GM23338 (cell line): Measurements from ENCODE around the gene HELZ.

ENCODE experiments used
- CREB1 ChIP-seq: fragments of 250-450 bp; sonication (Bioruptor Pico); IDR thresholded peaks from 2 replicates; pipeline ENCODE4 v1.5.0; 2020; ENCODE audit warnings: low read depth, mild to moderate bottlenecking, moderate library complexity
- CTCF ChIP-seq, 2 experiments: fragments of 200-600 bp in 1 of 2; sonication (generic) in 1 of 2; conservative IDR thresholded peaks; 2 replicates each; pipeline versions ENCODE4 v1.5.1 to v1.6.1; 2016 to 2017; ENCODE audit warnings: antibody characterized with exemption in 2 of 2, low read depth in 2 of 2, mild to moderate bottlenecking in 2 of 2, moderate library complexity in 1 of 2
- ETS1 ChIP-seq: IDR thresholded peaks from 2 replicates; pipeline ENCODE4 v1.6.1; 2016; ENCODE audit warnings: antibody characterized with exemption
- EZH2 ChIP-seq: fragments of 200-600 bp; sonication (generic); IDR thresholded peaks from one replicate; pipeline ENCODE4 v1.8.0; 2017; ENCODE audit warnings: antibody characterized with exemption, mild to moderate bottlenecking, low read depth; ENCODE audit not compliant: unreplicated experiment
- EZH2phosphoT487 ChIP-seq: fragments of 200-600 bp; sonication (generic); IDR thresholded peaks from one replicate; pipeline ENCODE4 v1.8.1; 2018; ENCODE audit warnings: antibody characterized with exemption; ENCODE audit not compliant: unreplicated experiment
- JUNB ChIP-seq: IDR thresholded peaks from one replicate; pipeline ENCODE4 v1.6.1; 2016; ENCODE audit warnings: antibody characterized with exemption; ENCODE audit not compliant: unreplicated experiment
- NANOG ChIP-seq: IDR thresholded peaks from 2 replicates; pipeline ENCODE4 v1.6.1; 2016; ENCODE audit warnings: antibody characterized with exemption, borderline replicate concordance
- POLR2AphosphoS5 ChIP-seq: IDR thresholded peaks from 2 replicates; pipeline ENCODE4 v1.6.1; 2016; ENCODE audit warnings: antibody characterized with exemption, low read depth
- REST ChIP-seq: IDR thresholded peaks from one replicate; pipeline ENCODE4 v1.6.1; 2018; ENCODE audit warnings: antibody characterized with exemption; ENCODE audit not compliant: unreplicated experiment
- STAT1 ChIP-seq: IDR thresholded peaks from one replicate; pipeline ENCODE4 v1.6.1; 2016; ENCODE audit warnings: antibody characterized with exemption; ENCODE audit not compliant: unreplicated experiment
- ZNF114 ChIP-seq: fragments of 250-450 bp; sonication (Bioruptor Pico); IDR thresholded peaks from 2 replicates; pipeline ENCODE4 v1.5.0; 2020; ENCODE audit warnings: mild to moderate bottlenecking, moderate library complexity
- ZNF331 ChIP-seq: fragments of 250-450 bp; sonication (Bioruptor Pico); IDR thresholded peaks from 2 replicates; pipeline ENCODE4 v1.5.0; 2020; ENCODE audit warnings: low read depth, mild to moderate bottlenecking, moderate library complexity
- ZNF462 ChIP-seq: fragments of 250-450 bp; sonication (Bioruptor Pico); IDR thresholded peaks from 2 replicates; pipeline ENCODE4 v1.5.0; 2020; ENCODE audit warnings: mild to moderate bottlenecking, moderate library complexity

GRCh38 chr17:67107811-67108775, 136.9 kb downstream of the HELZ start:
- TF ChIP-seq EZH2phosphoT487 (no peak), REST (no peak), CTCF (conservative IDR thresholded peaks at IDR 0.05; ENCODE audit: low read depth in 2 of 2) (no peak), CREB1 (CRISPR knock-in tag) (no peak), POLR2AphosphoS5 (no peak), EZH2 (no peak), ETS1 (no peak), JUNB (no peak), ZNF114 (no peak), STAT1 (no peak), ZNF331 (CRISPR knock-in tag) (no peak), NANOG (no peak), ZNF462 (no peak)
